ENCODE results near the gene CACNB4.

The CACNB4 gene

DNA sequence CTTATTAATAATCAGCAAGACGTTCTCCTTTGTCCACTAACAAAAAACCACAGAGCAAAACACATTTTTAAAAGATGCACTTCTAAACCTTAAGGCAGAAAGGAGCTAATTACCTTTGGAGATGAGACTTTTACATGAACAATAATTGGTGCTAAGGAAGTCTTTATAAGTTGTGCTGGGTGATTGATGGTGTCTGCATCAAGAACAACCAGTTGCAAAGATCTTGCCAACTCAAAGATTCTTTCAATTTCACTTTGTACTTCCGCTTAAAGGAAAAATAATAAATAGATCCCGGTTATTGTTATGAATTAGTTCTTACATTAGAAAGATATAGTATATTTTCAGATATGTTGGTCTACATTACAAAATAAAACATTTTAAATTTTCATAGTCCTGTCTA lies 243.7 kb downstream of the CACNB4 start:
- no peak for DNase-seq (ENCODE audit: low read depth)

- no peak for DNase-seq (ENCODE audit: low read depth)
Measured at GRCh38 chr2:151853070-151853758, 245.6 kb downstream of the CACNB4 start.

GRCh38 chr2:151852260-151853069 lies 246.4 kb downstream of the CACNB4 start:
- DNase-seq (ENCODE audit: low read depth), result no peak

- DNase-seq (ENCODE audit: low read depth), result no peak
Measured at GRCh38 chr2:151851761-151852160, 247.1 kb downstream of the CACNB4 start.

- DNase-seq (ENCODE audit: low read depth), result no peak
Measured at GRCh38 chr2:151849413-151850010, 249.3 kb downstream of the CACNB4 start.

GRCh38 chr2:151845884-151846283 lies 253.0 kb downstream of the CACNB4 start:
- no peak for DNase-seq (ENCODE audit: low read depth)

- DNase-seq (ENCODE audit: low read depth), result no peak
Measured at GRCh38 chr2:151845481-151845880, 253.4 kb downstream of the CACNB4 start.

GRCh38 chr2:151844211-151844896 lies 254.5 kb downstream of the CACNB4 start:
- no peak for DNase-seq (ENCODE audit: low read depth)

DNA sequence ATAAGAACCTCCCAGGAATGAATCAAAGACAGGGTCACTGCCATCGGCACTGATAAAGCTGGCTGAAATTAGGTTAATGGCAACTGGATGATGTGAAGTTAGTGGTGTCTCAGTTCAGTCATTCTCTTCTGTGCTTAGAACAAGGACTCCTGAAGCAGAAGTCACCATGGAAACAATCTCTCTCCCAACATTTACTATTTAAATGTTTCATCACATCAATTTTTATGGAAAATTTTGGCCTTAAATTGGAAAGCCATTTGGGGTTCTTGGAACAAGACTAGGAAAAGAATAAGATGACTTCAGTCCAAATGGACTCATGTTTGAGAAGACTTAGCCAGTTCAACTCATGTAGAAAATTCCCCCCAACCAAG lies 255.2 kb downstream of the CACNB4 start:
- DNase-seq (ENCODE audit: low read depth), result no peak

GRCh38 chr2:151842830-151843690 lies 255.8 kb downstream of the CACNB4 start:
- DNase-seq (ENCODE audit: low read depth), result no peak

DNA sequence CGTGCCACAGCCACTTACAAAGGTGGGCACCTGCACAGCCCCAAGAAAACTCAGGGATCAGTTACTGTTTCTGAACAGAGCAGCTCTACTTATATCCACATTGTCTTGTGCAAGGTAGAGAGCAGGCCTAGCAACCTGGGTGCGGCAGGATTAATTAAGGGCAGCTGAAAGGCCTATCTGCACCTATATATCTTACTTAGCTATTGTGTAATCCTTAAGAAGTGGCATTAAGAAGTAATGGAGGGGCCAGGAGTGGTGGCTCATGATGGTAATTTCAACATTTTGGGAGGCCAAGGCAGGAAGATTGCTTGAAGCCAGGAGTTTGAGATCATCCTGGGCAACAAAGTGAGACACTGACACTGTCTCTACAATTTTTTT lies 257.8 kb downstream of the CACNB4 start:
- DNase-seq (ENCODE audit: low read depth), result no peak

DNA sequence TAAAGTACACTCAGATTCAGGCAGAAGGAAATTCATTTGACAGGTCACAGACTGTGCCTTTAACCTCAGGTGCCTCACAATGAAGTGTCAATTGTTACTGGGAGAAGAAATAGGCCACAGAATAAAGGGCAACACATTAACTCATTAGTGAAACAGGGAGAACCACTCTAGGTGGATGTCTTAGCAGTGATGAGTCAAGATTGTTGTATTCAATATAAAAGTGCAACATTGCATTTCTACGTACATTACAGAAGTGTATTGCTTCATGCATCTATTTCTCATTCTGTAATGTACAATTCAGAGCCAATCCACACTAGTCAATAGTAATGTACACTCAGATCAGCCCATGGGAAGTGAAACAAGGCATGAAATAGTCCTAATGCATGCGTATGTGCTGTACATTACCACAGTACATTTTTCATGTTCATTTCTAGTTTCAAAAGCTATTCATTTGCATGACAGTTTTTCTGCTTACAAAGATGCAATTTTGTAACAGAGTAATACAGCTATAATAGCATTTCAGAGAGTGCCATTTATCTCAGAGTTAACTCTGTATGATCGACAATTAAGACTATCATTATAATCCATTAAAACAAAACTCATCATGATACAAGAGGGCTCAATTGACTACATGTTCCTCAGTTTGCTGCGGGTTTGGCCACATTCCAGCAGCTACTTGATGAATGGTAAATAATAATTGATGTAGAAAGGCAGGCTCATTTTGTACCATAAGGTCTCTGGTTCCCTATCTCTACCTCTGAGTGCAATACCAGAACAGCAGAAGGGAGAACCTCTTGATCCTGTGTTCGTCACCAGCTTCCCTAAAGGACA lies 258.4 kb downstream of the CACNB4 start:
- no peak for DNase-seq (ENCODE audit: low read depth)

GRCh38 chr2:151837926-151838325 lies 260.9 kb downstream of the CACNB4 start:
- DNase-seq (ENCODE audit: low read depth), result no peak

- no peak for DNase-seq (ENCODE audit: low read depth)
Measured at GRCh38 chr2:151833984-151834383, 264.9 kb downstream of the CACNB4 start.

- no peak for DNase-seq (ENCODE audit: low read depth)
Measured at GRCh38 chr2:151830961-151831360, 267.9 kb downstream of the CACNB4 start.

DNA sequence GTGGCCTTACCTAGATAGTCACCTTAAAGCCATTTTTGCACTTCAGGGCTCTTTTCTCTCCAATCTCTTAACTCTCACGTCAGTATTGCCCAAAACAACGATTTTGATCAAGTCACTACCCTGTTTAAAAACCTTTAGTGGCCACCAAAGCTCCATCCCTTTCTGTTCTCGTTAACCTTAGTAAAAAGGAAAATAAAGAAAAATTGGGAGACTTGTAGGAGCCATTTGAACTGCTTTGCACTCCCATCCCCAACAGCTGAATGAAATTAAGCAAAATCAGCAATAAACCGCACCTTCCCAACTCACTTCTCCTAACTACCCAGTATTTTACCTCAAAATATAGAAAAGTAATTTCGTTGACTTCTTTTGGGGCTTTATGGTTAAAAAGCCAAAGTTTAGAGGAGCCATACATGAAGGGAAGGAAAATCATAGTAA lies 269.9 kb downstream of the CACNB4 start:
- DNase-seq (ENCODE audit: low read depth), result no peak

DNA sequence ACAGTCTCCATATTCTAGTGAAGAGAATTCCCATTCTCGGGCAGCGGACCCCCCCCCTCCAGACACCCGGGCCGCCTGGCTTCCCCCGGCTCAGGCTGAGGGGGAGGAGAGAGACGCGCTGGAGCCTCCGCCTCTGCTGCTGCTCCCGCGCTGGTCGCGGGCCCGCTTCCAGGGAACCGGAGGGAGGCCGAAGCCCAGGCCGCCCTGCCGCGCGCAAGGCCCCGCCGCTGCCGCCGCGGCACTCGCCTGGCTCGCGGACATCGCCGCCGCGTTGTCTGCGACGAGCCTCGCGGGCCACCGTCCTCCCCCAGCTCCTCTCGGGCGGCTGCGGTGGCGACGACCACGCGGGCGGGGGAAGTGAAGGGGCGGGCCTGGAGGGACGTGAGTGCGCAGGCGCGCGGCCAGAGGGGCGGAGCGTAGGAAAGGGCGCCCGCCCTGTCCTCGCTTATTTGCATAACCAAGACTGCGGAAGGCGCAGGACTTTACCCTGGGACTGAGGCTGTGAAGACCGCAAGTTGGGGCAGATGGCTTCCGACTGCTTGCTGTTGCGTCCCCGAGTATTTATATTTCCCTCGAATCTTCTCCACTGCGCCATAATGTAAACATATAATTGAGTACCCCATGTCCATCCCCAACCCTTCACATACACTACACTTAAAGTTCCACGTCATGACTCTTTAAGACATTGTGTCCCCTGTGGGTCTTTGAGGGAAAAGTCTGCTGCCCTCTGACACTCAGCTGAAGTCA lies 270.5 kb downstream of the CACNB4 start, which contains the start of gene ARL5A:
Gene ARL5A, minus strand, starts transcription at position 279 of the 747 bp plus-strand sequence. Its CDS starts 245 bp downstream, at position 34.
- DNase-seq (ENCODE audit: low read depth), result peak; percentile 71

GRCh38 chr2:151827564-151828142 lies 271.2 kb downstream of the CACNB4 start:
- DNase-seq (ENCODE audit: low read depth), result no peak

DNA sequence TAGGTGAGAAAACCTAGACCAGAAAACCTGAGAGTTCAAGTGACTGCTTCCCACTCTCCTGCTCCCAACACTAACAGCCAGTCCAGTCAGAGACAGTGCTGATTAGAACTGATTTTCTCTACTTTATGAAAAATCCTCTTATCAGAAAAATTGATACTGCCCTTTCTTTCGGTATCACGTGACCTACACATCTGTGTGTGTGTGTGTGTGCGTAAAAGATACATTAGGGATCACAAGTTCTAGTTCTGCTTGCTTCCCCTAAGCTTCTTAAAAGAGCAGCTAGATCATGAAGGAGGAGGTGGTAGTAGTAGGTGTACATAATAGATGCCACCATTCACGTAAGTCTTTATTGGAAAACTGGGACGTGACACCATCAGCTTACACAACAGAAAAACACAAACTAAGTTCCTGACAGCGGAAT lies 272.1 kb downstream of the CACNB4 start:
- no peak for DNase-seq (ENCODE audit: low read depth)

All from HS-27A (cell line).